H1 (cell line): ENCODE measurements around the gene MLN. TPM values are rescaled to one million over a fixed set of nuclear protein-coding genes. Genes with fewer than 3 reads are reported as not detected.

Source experiments
- CTCF ChIA-PET: fragments of 300-600 bp; sonication (Branson Sonifier 250); formaldehyde crosslinking; loops from one replicate; lab custom pipeline; 2021; ENCODE audit not compliant: partially characterized antibody; lab: Charles Lee
- POLR2A ChIA-PET: fragments of 300-600 bp; sonication (Branson Sonifier 250); formaldehyde crosslinking; loops from one replicate; lab custom pipeline; 2021; ENCODE audit warnings: inconsistent platforms; ENCODE audit not compliant: partially characterized antibody; lab: Charles Lee
- DNase-seq, 2 experiments: peaks; one replicate each; pipeline versions ENCODE4 v3.0.0 to v3.0.0-alpha.2; 2010 to 2022; ENCODE audit warnings: low spot score in 2 of 2, low read depth in 1 of 2, mixed read lengths in 1 of 2
- FAIRE-seq: peaks from 2 replicates; lab custom pipeline; 2011; peaks lifted over from hg19 to GRCh38; lab: Jason Lieb, UNC
- H2AFZ ChIP-seq: 2 replicates; pipeline ENCODE4 v1.8.1; 2012; ENCODE audit warnings: low read length, inconsistent platforms
- H2AK5ac ChIP-seq: 2 replicates; pipeline ENCODE4 v1.6.1; 2013; ENCODE audit warnings: low read depth, low read length
- H2BK120ac ChIP-seq: replicated peaks from 2 replicates; pipeline ENCODE3; 2013; ENCODE audit warnings: low read depth, low read length, inconsistent platforms
- H2BK12ac ChIP-seq: 2 replicates; pipeline ENCODE4 v1.6.1; 2013; ENCODE audit warnings: low read depth, low read length
- H2BK15ac ChIP-seq: 2 replicates; pipeline ENCODE4 v1.6.1; 2013; ENCODE audit warnings: low read length
- H2BK20ac ChIP-seq: 2 replicates; pipeline ENCODE4 v1.6.1; 2013; ENCODE audit warnings: low read length
- H2BK5ac ChIP-seq: 2 replicates; pipeline ENCODE4 v1.6.1; 2013; ENCODE audit warnings: low read depth, low read length
- H3K14ac ChIP-seq: 2 replicates; pipeline ENCODE4 v1.6.1; 2013; ENCODE audit warnings: inconsistent platforms; ENCODE audit not compliant: insufficient read length
- H3K18ac ChIP-seq: 2 replicates; pipeline ENCODE4 v1.6.1; 2013; ENCODE audit warnings: low read length; ENCODE audit errors: extremely low read depth
- H3K23ac ChIP-seq: 2 replicates; pipeline ENCODE4 v1.6.1; 2013; ENCODE audit warnings: inconsistent platforms; ENCODE audit not compliant: insufficient read length
- H3K23me2 ChIP-seq: 2 replicates; pipeline ENCODE4 v1.6.1; 2013; ENCODE audit warnings: low read depth, low read length
- H3K27ac ChIP-seq: 2 replicates; pipeline ENCODE4 v1.6.1; 2011; ENCODE audit warnings: low read depth, low read length, inconsistent platforms
- H3K27me3 ChIP-seq, 4 experiments: replicated peaks in 1 of 4; 1 replicate in 1 of 4; 2 replicates in 3 of 4; pipeline versions ENCODE4 v1.6.1 to v1.8.1; 2011 to 2013; ENCODE audit warnings: low read length in 3 of 4, mild to moderate bottlenecking in 3 of 4, inconsistent platforms in 2 of 4, mixed read lengths in 2 of 4, moderate library complexity in 1 of 4; ENCODE audit not compliant: control insufficient read depth in 3 of 4, insufficient read depth in 3 of 4; ENCODE audit errors: extremely low read depth in 1 of 4
- H3K36me3 ChIP-seq, 4 experiments: 2 replicates each; pipeline versions ENCODE4 v1.6.1 to v1.8.1; 2011 to 2013; ENCODE audit warnings: mild to moderate bottlenecking in 4 of 4, low read length in 3 of 4, moderate library complexity in 2 of 4, control low read depth in 1 of 4, inconsistent platforms in 1 of 4; ENCODE audit not compliant: insufficient read depth in 4 of 4, control insufficient read depth in 2 of 4
- H3K4ac ChIP-seq: replicated peaks from 2 replicates; pipeline ENCODE3; 2013; ENCODE audit warnings: low read length, low read depth, mixed read lengths, inconsistent platforms; ENCODE audit not compliant: insufficient read length
- H3K4me1 ChIP-seq, 4 experiments: replicated peaks in 1 of 4; 1 replicate in 1 of 4; 2 replicates in 3 of 4; pipeline versions ENCODE4 v1.6.1 to v1.8.1; 2011 to 2013; ENCODE audit warnings: low read length in 3 of 4, inconsistent platforms in 2 of 4, mixed read lengths in 1 of 4; ENCODE audit not compliant: insufficient read depth in 4 of 4, control insufficient read depth in 3 of 4
- H3K4me2 ChIP-seq, 2 experiments: 2 replicates each; pipeline versions ENCODE4 v1.6.1 to v1.8.1; 2011 to 2013; ENCODE audit warnings: low read depth in 2 of 2, low read length in 2 of 2, control low read depth in 1 of 2, inconsistent platforms in 1 of 2, mild to moderate bottlenecking in 1 of 2; ENCODE audit not compliant: insufficient read depth in 1 of 2
- H3K4me3 ChIP-seq, 4 experiments: fragments of 200-600, 300-600 bp in 1 of 4; sonication (generic), shearing (Covaris generic), sonication (Bioruptor Twin) in 1 of 4; 2 replicates each; pipeline versions ENCODE4 v1.5.1 to v1.8.1; 2011 to 2016; ENCODE audit warnings: low read length in 4 of 4, low read depth in 3 of 4, control low read depth in 2 of 4, inconsistent platforms in 2 of 4, mild to moderate bottlenecking in 2 of 4, mixed read lengths in 1 of 4, moderate library complexity in 1 of 4; ENCODE audit not compliant: insufficient read depth in 2 of 4; ENCODE audit errors: extremely low read depth in 1 of 4
- H3K56ac ChIP-seq: replicated peaks from 2 replicates; pipeline ENCODE3; 2013; ENCODE audit warnings: low read depth, mild to moderate bottlenecking, mixed read lengths, low read length, inconsistent platforms; ENCODE audit not compliant: insufficient read length
- H3K79me1 ChIP-seq: 2 replicates; pipeline ENCODE4 v1.6.1; 2013; ENCODE audit warnings: low read depth, low read length, control low read depth
- H3K79me2 ChIP-seq, 2 experiments: 2 replicates each; pipeline versions ENCODE4 v1.6.1 to v1.8.1; 2012 to 2013; ENCODE audit warnings: low read length in 2 of 2, mild to moderate bottlenecking in 2 of 2, inconsistent platforms in 1 of 2; ENCODE audit not compliant: insufficient read depth in 2 of 2, control insufficient read depth in 1 of 2
- H3K9ac ChIP-seq, 4 experiments: replicated peaks in 1 of 4; 1 replicate in 1 of 4; 2 replicates in 3 of 4; pipeline versions ENCODE4 v1.6.1 to v1.8.1; 2011 to 2013; ENCODE audit warnings: low read depth in 3 of 4, low read length in 3 of 4, control low read depth in 2 of 4, mild to moderate bottlenecking in 2 of 4, moderate library complexity in 2 of 4, inconsistent platforms in 1 of 4; ENCODE audit errors: extremely low read depth in 1 of 4
- H3K9me3 ChIP-seq, 2 experiments: 2 replicates each; pipeline versions ENCODE4 v1.6.1 to v1.8.1; 2012 to 2013; ENCODE audit warnings: mild to moderate bottlenecking in 2 of 2, moderate library complexity in 2 of 2, control low read depth in 1 of 2, inconsistent platforms in 1 of 2, low read depth in 1 of 2, low read length in 1 of 2, mixed read lengths in 1 of 2; ENCODE audit not compliant: insufficient read depth in 2 of 2
- H4K20me1 ChIP-seq, 2 experiments: replicated peaks in 1 of 2; 2 replicates each; pipeline versions ENCODE3 to v1.8.1; 2011 to 2013; ENCODE audit warnings: inconsistent platforms in 2 of 2, low read length in 2 of 2, mild to moderate bottlenecking in 1 of 2; ENCODE audit not compliant: insufficient read depth in 2 of 2, control insufficient read depth in 1 of 2
- H4K5ac ChIP-seq: 2 replicates; pipeline ENCODE4 v1.6.1; 2013; ENCODE audit warnings: low read length, low read depth, mixed read lengths, inconsistent platforms; ENCODE audit not compliant: insufficient read length
- H4K8ac ChIP-seq: 2 replicates; pipeline ENCODE4 v1.8.0; 2013; ENCODE audit warnings: mild to moderate bottlenecking, moderate library complexity, low read length, inconsistent platforms; ENCODE audit not compliant: insufficient read depth; ENCODE audit errors: extremely low read depth
- H4K91ac ChIP-seq: replicated peaks from 2 replicates; pipeline ENCODE3; 2013; ENCODE audit warnings: low read length, mixed read lengths, inconsistent platforms; ENCODE audit not compliant: insufficient read length
- CBX5 ChIP-seq: fragments of 300-800, 300-1000 bp; sonication (generic); IDR thresholded peaks from 2 replicates; pipeline ENCODE4 v1.7.1; 2016; ENCODE audit warnings: antibody characterized with exemption, low read length, low read depth
- CHD2 ChIP-seq: IDR thresholded peaks from 2 replicates; pipeline ENCODE4 v1.6.1; 2012; ENCODE audit warnings: low read length, improper control_type of control experiment
- FOSL1 ChIP-seq: IDR thresholded peaks from 2 replicates; pipeline ENCODE4 v1.6.1; 2011; ENCODE audit warnings: mild to moderate bottlenecking, low read depth, low read length, moderate library complexity; ENCODE audit not compliant: insufficient read depth
- KDM5A ChIP-seq: fragments of 200-600 bp; IDR thresholded peaks from 2 replicates; pipeline ENCODE4 v1.7.1; 2012; ENCODE audit warnings: mild to moderate bottlenecking, low read length, inconsistent platforms, mixed read lengths
- RFX5 ChIP-seq: IDR thresholded peaks from 2 replicates; pipeline ENCODE4 v1.6.1; 2011; ENCODE audit warnings: low read depth, low read length, improper control_type of control experiment, borderline replicate concordance
- SAP30 ChIP-seq: fragments of 300-600 bp; sonication (generic); IDR thresholded peaks from 2 replicates; pipeline ENCODE4 v1.7.1; 2012; ENCODE audit warnings: low read length, moderate library complexity, mild to moderate bottlenecking, inconsistent platforms; ENCODE audit not compliant: insufficient read depth, insufficient replicate concordance
- SP1 ChIP-seq: IDR thresholded peaks from 2 replicates; pipeline ENCODE4 v1.6.1; 2011; ENCODE audit warnings: low read depth, low read length
- SP2 ChIP-seq: IDR thresholded peaks from 2 replicates; pipeline ENCODE4 v1.6.1; 2012; ENCODE audit warnings: mild to moderate bottlenecking, low read length, inconsistent platforms
- TAF7 ChIP-seq: optimal IDR thresholded peaks from 2 replicates; pipeline ENCODE3; 2011; ENCODE audit warnings: low read depth, mild to moderate bottlenecking, inconsistent platforms, low read length, moderate library complexity, borderline replicate concordance
- TEAD4 ChIP-seq: IDR thresholded peaks from 2 replicates; pipeline ENCODE4 v1.6.1; 2012; ENCODE audit warnings: low read depth, low read length, inconsistent platforms, mixed read lengths
- ZNF274 ChIP-seq: IDR thresholded peaks from 2 replicates; pipeline ENCODE4 v1.7.0; 2012; ENCODE audit warnings: low read length, borderline replicate concordance; ENCODE audit errors: extremely low read depth
- WGBS, 2 experiments: shearing (Covaris generic) in 1 of 2; methylation state at CpG; one replicate each; pipeline versions ENCODE4 v1.1.6 to v1.1.7; 2013 to 2015; ENCODE audit warnings: low lambda C conversion rate in 2 of 2, mixed read lengths in 2 of 2, inconsistent platforms in 1 of 2, low coverage in 1 of 2, missing lambda C conversion rate in 1 of 2; ENCODE audit not compliant: insufficient replicate concordance in 2 of 2, insufficient coverage in 1 of 2, insufficient read length in 1 of 2; ENCODE audit errors: extremely low coverage in 1 of 2, missing lambda C conversion rate in 1 of 2; 5-methylcytosine and 5-hydroxymethylcytosine counted together
- polyA plus RNA-seq, 7 experiments: library from polyadenylated mRNA; depleted of rRNA in 3 of 7; stranded (reverse) in 5 of 7; unstranded in 2 of 7; fragments of >200 nt in 5 of 7; fragments of 200-250 nt in 2 of 7; gene quantifications; 1 replicate in 5 of 7; 2 replicates in 1 of 7; 4 replicates in 1 of 7; pipeline versions ENCODE4 v1.2.1 to v1.2.3, GENCODE V29; 2011 to 2013; ENCODE audit warnings: missing spikeins in 2 of 7, mixed read lengths in 2 of 7
- total RNA-seq: library from RNA; stranded (reverse); fragmentation: NEBNext Ultra II Directional; extraction: Animal tissue kit (Norgen Biotek cat#: 25700); gene quantifications from 2 replicates; pipeline ENCODE4 v1.2.1, GENCODE V29; 2021
- TF ChIP-seq, protein P1 (sequence below): IDR thresholded peaks from 2 replicates; pipeline ENCODE4 v1.6.1; 2011; ENCODE audit warnings: low read length, improper control_type of control experiment
- TF ChIP-seq, protein P2 (sequence below): IDR thresholded peaks from 2 replicates; pipeline ENCODE4 v1.6.1; 2012; ENCODE audit warnings: inconsistent platforms

Gene MLN
- total and polyA plus RNA-seq, 2 of the 8 experiments (the other 6 are each of a cell fraction or from before 2014, with no cell fraction given), result not detected

DNA sequence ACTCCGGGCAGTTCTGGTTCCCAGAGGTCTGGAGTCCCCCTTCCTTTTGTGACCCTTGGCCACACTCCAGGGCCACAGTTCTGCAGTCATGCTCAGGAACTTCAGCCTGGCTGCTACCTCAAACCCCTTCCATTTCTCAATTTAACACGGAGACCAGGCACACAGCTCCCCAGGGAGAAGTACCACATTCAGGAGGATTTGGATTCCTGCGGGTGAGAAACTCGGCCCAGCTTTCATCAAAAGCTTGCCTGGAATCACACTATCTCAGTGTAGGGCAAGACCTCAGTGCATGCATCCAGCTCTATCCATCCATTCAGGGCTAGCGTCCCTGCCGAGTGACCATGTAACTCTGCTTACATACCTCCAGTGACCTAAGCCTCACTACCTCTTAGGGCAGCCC, 40.3 kb downstream of the MLN start:
- H3K56ac ChIP-seq, result no peak overlapping the region
- H3K14ac ChIP-seq, result no peak overlapping the region
- no peaks in the 10 kb centered on the region for H3K27me3 ChIP-seq
- FAIRE-seq, result no peak
- H4K20me1 ChIP-seq, result no peaks in the 10 kb centered on the region
- no peaks in the 10 kb centered on the region for H3K79me2 ChIP-seq
- H3K79me1 ChIP-seq, result no peaks in the 10 kb centered on the region
- WGBS, 2 experiments, result 70% methylated on average over 6 of the region's 6 CpGs; no CpG with 5 or more reads in 1 of the 2 experiments
- no peaks in the 10 kb centered on the region for H3K4me1 ChIP-seq
- H3K9ac ChIP-seq, result no peak overlapping the region
- no peak overlapping the region for H2BK120ac ChIP-seq
- H2AFZ ChIP-seq, result no peak overlapping the region
- no peak overlapping the region for H2AK5ac ChIP-seq
- H3K4ac ChIP-seq, result no peak overlapping the region
- no peak overlapping the region for H3K27ac ChIP-seq
- H4K91ac ChIP-seq, result peak overlapping the region; percentile 29
- no peaks in the 10 kb centered on the region for H3K9me3 ChIP-seq
- no peak for DNase-seq
- no peak overlapping the region for H2BK20ac ChIP-seq
- no peak overlapping the region for H3K23ac ChIP-seq
- no peak overlapping the region for H2BK12ac ChIP-seq
- POLR2A ChIA-PET, result interaction anchor here (1.0 kb wide), 1 partner anchor 52 kb away, joined by 3 read pairs; the partner anchor contains the start of gene UQCC2
- H2BK15ac ChIP-seq, result 0 out of 2 replicates have a peak overlapping the region, but pooled peaks have one; percentile 8
- H3K36me3 ChIP-seq, result no peaks in the 10 kb centered on the region
- no peak overlapping the region for H2BK5ac ChIP-seq
- H3K18ac ChIP-seq, result no peak overlapping the region
- no peak overlapping the region for H4K8ac ChIP-seq
- CTCF ChIA-PET, result interaction anchor here (0.7 to 12.1 kb wide), 10 partner anchors 10 to 392 kb away, joined by 3 to 171 read pairs (median 4); partner anchors contain the start of gene IP6K3
- no peak overlapping the region for H3K4me3 ChIP-seq
- H3K4me2 ChIP-seq, result no peak overlapping the region
- no peaks in the 10 kb centered on the region for H3K23me2 ChIP-seq
- H4K5ac ChIP-seq, result no peak overlapping the region
- TF ChIP-seq TEAD4 (no peak), SP2 (no peak), CBX5 (no peak), CHD2 (no peak), KDM5A (no peak), ZNF274 (no peak), SP1 (no peak), SAP30 (no peak), RFX5 (no peak), TAF7 (no peak), FOSL1 (no peak)
- TF ChIP-seq, protein P1, sequence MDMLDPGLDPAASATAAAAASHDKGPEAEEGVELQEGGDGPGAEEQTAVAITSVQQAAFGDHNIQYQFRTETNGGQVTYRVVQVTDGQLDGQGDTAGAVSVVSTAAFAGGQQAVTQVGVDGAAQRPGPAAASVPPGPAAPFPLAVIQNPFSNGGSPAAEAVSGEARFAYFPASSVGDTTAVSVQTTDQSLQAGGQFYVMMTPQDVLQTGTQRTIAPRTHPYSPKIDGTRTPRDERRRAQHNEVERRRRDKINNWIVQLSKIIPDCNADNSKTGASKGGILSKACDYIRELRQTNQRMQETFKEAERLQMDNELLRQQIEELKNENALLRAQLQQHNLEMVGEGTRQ, result no peak
- TF ChIP-seq, protein P2, sequence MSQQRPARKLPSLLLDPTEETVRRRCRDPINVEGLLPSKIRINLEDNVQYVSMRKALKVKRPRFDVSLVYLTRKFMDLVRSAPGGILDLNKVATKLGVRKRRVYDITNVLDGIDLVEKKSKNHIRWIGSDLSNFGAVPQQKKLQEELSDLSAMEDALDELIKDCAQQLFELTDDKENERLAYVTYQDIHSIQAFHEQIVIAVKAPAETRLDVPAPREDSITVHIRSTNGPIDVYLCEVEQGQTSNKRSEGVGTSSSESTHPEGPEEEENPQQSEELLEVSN, result no peak
